Measurements from ENCODE around the gene ZNF24.

Gene ZNF24

GRCh38 chr18:35311496-35311895 is 32.7 kb downstream of the ZNF24 start:
- no peak for DNase-seq (ENCODE audit: low read depth)
- TF ChIP-seq CTCF (IDR thresholded peaks at IDR 0.05; ENCODE audit: control insufficient read depth, insufficient read depth, low read depth, low read length, missing control alignments), result no peak
- no peak overlapping the region for H3K4me3 ChIP-seq (ENCODE audit: control insufficient read depth, low read depth, low read length)

GRCh38 chr18:35306588-35307250 is 37.5 kb downstream of the ZNF24 start:
- no peak for DNase-seq (ENCODE audit: low read depth)
- H3K4me3 ChIP-seq (ENCODE audit: control insufficient read depth, low read depth, low read length), result no peak overlapping the region
- TF ChIP-seq CTCF (IDR thresholded peaks at IDR 0.05; ENCODE audit: control insufficient read depth, insufficient read depth, low read depth, low read length, missing control alignments), result no peak

- no peak for TF ChIP-seq CTCF (IDR thresholded peaks at IDR 0.05; ENCODE audit: control insufficient read depth, insufficient read depth, low read depth, low read length, missing control alignments)
- no peak overlapping the region for H3K4me3 ChIP-seq (ENCODE audit: control insufficient read depth, low read depth, low read length)
- no peak for DNase-seq (ENCODE audit: low read depth)
Observed at GRCh38 chr18:35303610-35304009, 40.6 kb downstream of the ZNF24 start.

GRCh38 chr18:35296060-35296459 is 48.2 kb downstream of the ZNF24 start:
- TF ChIP-seq CTCF (IDR thresholded peaks at IDR 0.05; ENCODE audit: control insufficient read depth, insufficient read depth, low read depth, low read length, missing control alignments), result no peak
- no peak for DNase-seq (ENCODE audit: low read depth)

GRCh38 chr18:35291166-35291565 is 53.1 kb downstream of the ZNF24 start:
- no peak for TF ChIP-seq CTCF (IDR thresholded peaks at IDR 0.05; ENCODE audit: control insufficient read depth, insufficient read depth, low read depth, low read length, missing control alignments)
- no peak for DNase-seq (ENCODE audit: low read depth)
- peak overlapping the region; percentile 80 for H3K4me3 ChIP-seq (ENCODE audit: control insufficient read depth, low read depth, low read length)

More at GRCh38 chr18:35296060-35296459, 48.2 kb downstream of the ZNF24 start:
- H3K4me3 ChIP-seq (ENCODE audit: control insufficient read depth, low read depth, low read length), result no peak overlapping the region

- TF ChIP-seq CTCF (IDR thresholded peaks at IDR 0.05; ENCODE audit: control insufficient read depth, insufficient read depth, low read depth, low read length, missing control alignments), result no peak
- H3K4me3 ChIP-seq (ENCODE audit: control insufficient read depth, low read depth, low read length), result peak within 1 kb of the TSS; percentile 80
- DNase-seq (ENCODE audit: low read depth), result peak; percentile 75
Observed at GRCh38 chr18:35290094-35290735, 54.0 kb downstream of the ZNF24 start, which contains the start of gene ZSCAN30. ZSCAN30 (minus strand) TSS chr18:35290229; CDS start chr18:35264352, 25,877 bp downstream.
